Progenitor cell of endocrine pancreas (in vitro differentiated cells): ENCODE measurements around the gene TBC1D24. TPM values are rescaled to one million over a fixed set of nuclear protein-coding genes. Genes with fewer than 3 reads are reported as not detected.

Source experiments
- DNase-seq: peaks from one replicate; pipeline ENCODE4 v3.0.0; 2021; ENCODE audit warnings: low spot score; ENCODE audit not compliant: unreplicated experiment
- H3K27ac Mint-ChIP-seq: 2 replicates; pipeline ENCODE4 v1.8.0; 2021; ENCODE audit warnings: mild to moderate bottlenecking, moderate library complexity, mixed read lengths
- H3K27me3 Mint-ChIP-seq: 2 replicates; pipeline ENCODE4 v1.8.0; 2021; ENCODE audit warnings: mixed read lengths
- H3K36me3 Mint-ChIP-seq: 2 replicates; pipeline ENCODE4 v1.8.0; 2022; ENCODE audit warnings: mixed read lengths; ENCODE audit not compliant: insufficient read depth
- H3K4me1 Mint-ChIP-seq: 2 replicates; pipeline ENCODE4 v1.8.0; 2021; ENCODE audit warnings: low read depth, mixed read lengths
- H3K4me3 Mint-ChIP-seq: 2 replicates; pipeline ENCODE4 v1.8.0; 2021; ENCODE audit warnings: low read depth, mild to moderate bottlenecking, moderate library complexity, mixed read lengths
- H3K9me3 Mint-ChIP-seq: 2 replicates; pipeline ENCODE4 v1.8.0; 2021; ENCODE audit warnings: low read depth, mixed read lengths
- total RNA-seq: library from RNA; stranded (reverse); gene quantifications from 2 replicates; pipeline ENCODE4 v1.2.1, GENCODE V29; 2021
- TF ChIP-seq, protein P1 (sequence below): fragments of 200-600 bp; sonication (generic); IDR thresholded peaks from one replicate; pipeline ENCODE4 v1.5.0; 2021; ENCODE audit warnings: antibody characterized with exemption, mild to moderate bottlenecking; ENCODE audit not compliant: unreplicated experiment

The TBC1D24 gene
- total RNA-seq, 1 donor from 2014 or later: 23.8 TPM

DNA sequence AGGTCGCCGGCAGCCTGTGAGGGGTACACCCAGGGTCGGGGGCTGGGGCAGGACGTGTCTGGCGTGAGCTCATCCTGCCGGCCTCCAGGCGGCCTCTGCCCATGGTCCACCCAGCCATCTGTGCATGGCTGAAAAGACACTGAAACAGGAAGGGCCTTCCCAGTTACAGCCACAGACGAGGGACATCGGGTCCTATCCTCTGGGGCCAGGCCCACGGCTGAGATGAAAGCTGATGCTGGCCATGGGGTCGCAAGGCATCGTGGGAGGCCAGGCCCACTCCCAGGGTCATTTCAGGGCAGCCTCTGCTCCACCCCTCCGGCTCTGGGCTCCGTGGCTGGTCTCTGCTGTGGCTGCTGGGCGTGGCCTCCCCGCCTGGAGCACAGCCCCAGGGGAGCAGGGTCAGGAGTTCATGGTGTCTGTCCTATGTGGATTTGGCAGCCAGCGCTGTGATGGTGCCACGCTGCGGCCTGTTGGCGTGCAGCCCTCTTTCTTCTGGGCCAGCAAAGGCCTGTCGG lies 22.2 kb downstream of the TBC1D24 start:
- DNase-seq: no peak
- Mint-ChIP-seq H3K27ac (no peak overlapping the region), H3K27me3 (no peaks in the 10 kb centered on the region), H3K9me3 (no peaks in the 10 kb centered on the region), H3K36me3 (peaks cover 1% of the 10 kb centered on the region), H3K4me1 (peaks cover 2% of the 10 kb centered on the region), H3K4me3 (no peak overlapping the region)
- TF ChIP-seq, protein P1, sequence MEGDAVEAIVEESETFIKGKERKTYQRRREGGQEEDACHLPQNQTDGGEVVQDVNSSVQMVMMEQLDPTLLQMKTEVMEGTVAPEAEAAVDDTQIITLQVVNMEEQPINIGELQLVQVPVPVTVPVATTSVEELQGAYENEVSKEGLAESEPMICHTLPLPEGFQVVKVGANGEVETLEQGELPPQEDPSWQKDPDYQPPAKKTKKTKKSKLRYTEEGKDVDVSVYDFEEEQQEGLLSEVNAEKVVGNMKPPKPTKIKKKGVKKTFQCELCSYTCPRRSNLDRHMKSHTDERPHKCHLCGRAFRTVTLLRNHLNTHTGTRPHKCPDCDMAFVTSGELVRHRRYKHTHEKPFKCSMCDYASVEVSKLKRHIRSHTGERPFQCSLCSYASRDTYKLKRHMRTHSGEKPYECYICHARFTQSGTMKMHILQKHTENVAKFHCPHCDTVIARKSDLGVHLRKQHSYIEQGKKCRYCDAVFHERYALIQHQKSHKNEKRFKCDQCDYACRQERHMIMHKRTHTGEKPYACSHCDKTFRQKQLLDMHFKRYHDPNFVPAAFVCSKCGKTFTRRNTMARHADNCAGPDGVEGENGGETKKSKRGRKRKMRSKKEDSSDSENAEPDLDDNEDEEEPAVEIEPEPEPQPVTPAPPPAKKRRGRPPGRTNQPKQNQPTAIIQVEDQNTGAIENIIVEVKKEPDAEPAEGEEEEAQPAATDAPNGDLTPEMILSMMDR: no peak

DNA sequence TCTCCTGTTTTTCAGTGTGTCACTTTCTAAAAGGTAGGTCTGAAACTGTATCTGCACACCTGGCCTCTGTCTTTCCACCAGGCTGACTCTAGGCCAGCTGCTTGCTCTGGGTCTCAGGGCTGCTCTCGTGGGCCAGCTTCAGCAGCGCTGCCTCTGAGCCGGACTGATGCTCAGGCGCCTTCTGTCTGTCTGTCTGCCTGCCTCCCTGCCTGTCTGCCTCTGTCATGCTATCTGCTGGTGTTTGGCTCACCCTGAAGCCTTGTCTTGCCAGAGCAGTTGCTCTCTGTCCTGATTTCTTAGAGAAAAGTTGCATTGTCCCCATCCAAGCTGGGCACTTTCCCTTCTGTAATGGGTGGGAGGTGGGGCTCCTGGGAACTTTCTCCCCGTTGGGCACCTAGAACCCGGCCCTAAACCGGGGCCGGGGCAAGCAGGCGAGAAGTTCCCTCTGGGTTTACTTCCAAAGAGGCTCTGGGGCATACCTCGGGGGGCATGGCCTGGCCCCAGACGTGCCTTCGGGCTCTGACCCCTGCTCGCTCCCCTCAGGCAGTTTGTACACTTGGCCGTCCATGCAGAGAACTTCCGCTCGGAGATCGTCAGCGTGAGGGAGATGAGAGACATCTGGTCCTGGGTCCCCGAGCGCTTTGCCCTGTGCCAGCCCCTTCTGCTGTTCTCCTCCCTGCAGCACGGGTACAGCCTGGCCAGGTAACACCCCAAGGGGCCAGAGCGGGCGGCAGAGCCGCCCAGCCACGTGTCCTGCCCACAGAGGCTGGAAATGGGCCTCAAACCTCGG lies 23.0 kb downstream of the TBC1D24 start:
- no peak for DNase-seq
- Mint-ChIP-seq H3K4me1 (no peaks in the 10 kb centered on the region), H3K27me3 (no peaks in the 10 kb centered on the region), H3K4me3 (no peak overlapping the region), H3K36me3 (peaks cover 1% of the 10 kb centered on the region), H3K9me3 (no peaks in the 10 kb centered on the region), H3K27ac (no peak overlapping the region)
- TF ChIP-seq, protein P1: no peak

DNA sequence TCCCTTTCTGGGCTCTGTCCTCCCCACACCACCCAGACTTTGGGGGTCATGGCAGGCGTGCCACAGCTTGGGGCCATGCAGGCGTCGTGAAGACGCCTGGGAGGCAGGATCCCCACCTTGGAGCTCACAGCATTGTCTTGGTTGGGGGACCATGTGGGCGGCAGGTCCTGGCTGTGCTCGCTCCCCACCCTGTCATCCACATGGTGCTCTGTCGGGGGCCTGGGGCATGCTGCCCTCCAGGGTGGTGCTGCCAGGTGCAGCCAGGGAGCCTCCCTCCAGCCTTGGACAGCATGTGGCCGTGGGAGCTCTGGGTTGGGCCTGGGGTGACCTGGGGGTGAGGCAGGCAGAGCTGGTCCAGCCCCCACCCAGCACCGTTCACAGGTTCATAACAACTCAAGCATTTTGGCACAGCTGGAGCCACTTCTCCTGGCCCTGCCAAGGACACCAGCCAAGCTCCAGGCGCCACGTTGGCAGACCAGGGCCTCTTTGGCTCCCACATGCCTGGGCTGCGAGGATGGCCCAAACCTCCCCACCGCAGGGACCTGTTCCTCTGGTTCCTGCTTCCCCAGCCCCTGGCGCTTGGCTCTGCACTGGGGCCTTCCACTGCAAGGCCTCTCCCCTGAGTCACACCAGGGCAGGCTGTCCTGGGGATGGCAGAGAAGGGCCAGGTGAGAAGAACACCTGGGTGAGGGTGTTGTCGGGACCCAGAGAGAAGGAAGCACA lies 23.8 kb downstream of the TBC1D24 start:
- Mint-ChIP-seq H3K36me3 (peaks cover 1% of the 10 kb centered on the region), H3K9me3 (no peaks in the 10 kb centered on the region), H3K4me1 (no peaks in the 10 kb centered on the region), H3K4me3 (no peak overlapping the region), H3K27ac (no peak overlapping the region), H3K27me3 (no peaks in the 10 kb centered on the region)
- TF ChIP-seq, protein P1: no peak
- DNase-seq: no peak

DNA sequence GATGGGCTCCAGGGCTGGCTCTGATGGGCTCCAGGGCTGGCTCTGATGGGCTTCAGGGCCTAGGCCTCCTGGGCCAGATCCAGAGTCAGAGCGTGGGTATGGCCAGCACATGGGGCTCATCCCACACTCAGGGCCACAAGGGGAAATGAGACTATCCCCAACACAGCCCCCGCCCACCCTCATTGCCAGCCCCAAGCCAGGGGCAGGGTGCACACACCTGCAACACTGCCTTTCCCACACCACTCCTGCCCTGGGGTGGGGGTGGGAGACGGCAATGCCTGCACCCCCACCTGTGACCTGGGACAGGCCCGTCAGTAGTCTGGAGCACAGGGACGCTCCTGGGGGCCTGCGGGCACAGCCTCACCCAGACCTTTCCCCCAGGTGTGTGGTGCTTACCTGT lies 24.5 kb downstream of the TBC1D24 start:
- Mint-ChIP-seq H3K36me3 (peaks cover 1% of the 10 kb centered on the region), H3K4me1 (no peaks in the 10 kb centered on the region), H3K4me3 (no peak overlapping the region), H3K27ac (no peak overlapping the region), H3K9me3 (no peaks in the 10 kb centered on the region), H3K27me3 (no peaks in the 10 kb centered on the region)
- no peak for DNase-seq
- TF ChIP-seq, protein P1: no peak

DNA sequence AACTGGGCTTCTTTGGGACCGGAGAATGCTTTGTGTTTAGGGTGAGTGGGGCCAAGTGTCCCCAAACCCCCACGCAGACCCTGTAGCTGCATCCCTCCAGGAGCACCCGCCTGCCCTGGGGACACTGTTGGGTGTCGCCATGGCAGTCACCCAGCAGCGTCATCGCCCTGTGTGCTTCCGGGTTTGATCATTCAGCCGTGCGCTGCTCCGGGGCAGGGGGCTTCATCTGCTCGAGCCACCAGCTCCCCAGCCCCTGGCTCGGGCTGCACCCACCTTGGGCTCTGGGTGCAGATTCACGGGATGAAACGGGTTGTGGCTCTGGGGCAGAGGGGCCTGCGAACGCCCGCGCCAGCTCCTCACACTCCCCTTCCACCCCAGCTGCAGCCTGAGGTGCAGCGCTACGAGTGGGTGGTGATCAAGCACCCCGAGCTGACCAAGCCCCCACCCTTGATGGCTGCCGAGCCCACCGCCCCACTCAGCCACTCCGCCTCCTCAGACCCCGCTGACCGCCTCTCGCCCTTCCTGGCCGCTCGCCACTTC lies 25.0 kb downstream of the TBC1D24 start:
- Mint-ChIP-seq H3K27ac (no peak overlapping the region), H3K36me3 (peaks cover 3% of the 10 kb centered on the region), H3K4me1 (no peaks in the 10 kb centered on the region), H3K9me3 (no peaks in the 10 kb centered on the region), H3K4me3 (no peak overlapping the region), H3K27me3 (no peaks in the 10 kb centered on the region)
- no peak for DNase-seq
- TF ChIP-seq, protein P1: no peak
